GM19372 (cell line): ENCODE results near the gene KCNH3.
"Not testable (repeated sequence)": the region's sequence is repeated elsewhere in the genome, so short reads cannot be mapped to it uniquely, and the experiment has no call there.

Experiments used
- ATAC-seq: cut with Tn5 transposase; IDR thresholded peaks from one replicate; pipeline ENCODE4 v1.9.1; 2021; ENCODE audit warnings: mild to moderate bottlenecking, low read depth, moderate library complexity; ENCODE audit not compliant: unreplicated experiment

Gene KCNH3, protein sequence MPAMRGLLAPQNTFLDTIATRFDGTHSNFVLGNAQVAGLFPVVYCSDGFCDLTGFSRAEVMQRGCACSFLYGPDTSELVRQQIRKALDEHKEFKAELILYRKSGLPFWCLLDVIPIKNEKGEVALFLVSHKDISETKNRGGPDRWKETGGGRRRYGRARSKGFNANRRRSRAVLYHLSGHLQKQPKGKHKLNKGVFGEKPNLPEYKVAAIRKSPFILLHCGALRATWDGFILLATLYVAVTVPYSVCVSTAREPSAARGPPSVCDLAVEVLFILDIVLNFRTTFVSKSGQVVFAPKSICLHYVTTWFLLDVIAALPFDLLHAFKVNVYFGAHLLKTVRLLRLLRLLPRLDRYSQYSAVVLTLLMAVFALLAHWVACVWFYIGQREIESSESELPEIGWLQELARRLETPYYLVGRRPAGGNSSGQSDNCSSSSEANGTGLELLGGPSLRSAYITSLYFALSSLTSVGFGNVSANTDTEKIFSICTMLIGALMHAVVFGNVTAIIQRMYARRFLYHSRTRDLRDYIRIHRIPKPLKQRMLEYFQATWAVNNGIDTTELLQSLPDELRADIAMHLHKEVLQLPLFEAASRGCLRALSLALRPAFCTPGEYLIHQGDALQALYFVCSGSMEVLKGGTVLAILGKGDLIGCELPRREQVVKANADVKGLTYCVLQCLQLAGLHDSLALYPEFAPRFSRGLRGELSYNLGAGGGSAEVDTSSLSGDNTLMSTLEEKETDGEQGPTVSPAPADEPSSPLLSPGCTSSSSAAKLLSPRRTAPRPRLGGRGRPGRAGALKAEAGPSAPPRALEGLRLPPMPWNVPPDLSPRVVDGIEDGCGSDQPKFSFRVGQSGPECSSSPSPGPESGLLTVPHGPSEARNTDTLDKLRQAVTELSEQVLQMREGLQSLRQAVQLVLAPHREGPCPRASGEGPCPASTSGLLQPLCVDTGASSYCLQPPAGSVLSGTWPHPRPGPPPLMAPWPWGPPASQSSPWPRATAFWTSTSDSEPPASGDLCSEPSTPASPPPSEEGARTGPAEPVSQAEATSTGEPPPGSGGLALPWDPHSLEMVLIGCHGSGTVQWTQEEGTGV

DNA sequence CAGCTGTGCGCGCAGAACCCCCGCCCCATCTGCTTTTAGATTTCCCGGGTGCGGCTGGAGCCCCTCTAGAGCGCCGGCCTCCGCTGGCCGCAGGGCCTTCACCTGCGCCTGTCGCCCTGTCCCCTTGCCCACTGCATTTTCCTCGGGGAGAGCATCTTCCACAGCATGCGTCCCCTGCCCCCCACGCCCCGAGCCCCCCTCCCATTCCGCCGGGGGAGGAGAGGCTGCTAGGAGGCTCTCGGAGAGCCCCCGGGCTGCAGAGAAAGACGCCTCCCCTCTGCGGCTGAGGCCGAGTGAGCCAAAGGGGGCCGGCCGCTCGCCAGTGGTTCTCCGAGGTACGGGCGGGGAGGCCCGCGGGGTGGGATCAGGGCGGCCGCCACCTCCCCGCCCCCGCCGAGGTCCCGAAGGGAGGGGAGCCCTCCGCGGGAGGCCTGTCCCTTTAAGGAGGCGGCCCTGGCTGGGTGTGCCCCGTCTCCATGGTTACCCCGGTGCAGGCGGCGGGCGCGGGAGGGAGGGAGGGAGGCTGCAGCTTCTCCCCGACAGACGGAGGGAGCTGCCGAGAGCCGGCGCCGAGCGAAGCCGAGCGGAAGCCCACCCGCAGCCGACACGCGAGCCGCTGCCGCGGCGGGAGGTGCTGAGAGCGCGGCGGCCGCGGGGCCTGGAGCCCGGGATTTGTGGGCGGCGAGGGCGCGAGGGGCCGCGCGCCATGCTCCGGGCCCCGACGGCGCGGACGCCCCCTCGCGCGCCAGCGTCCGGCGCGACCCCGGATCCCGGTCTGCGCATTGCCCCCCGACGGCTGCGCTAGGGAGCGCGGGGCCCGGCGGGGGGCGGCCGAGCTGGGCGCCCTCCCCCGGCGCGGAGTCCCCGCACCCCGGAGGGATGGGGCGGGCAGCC lies at the start of gene KCNH3:
TSS of gene KCNH3 (plus strand) at position 521 of the 894 bp plus-strand sequence. CDS start 387 bp downstream, outside the sequence.
- ATAC-seq, result no peak

DNA sequence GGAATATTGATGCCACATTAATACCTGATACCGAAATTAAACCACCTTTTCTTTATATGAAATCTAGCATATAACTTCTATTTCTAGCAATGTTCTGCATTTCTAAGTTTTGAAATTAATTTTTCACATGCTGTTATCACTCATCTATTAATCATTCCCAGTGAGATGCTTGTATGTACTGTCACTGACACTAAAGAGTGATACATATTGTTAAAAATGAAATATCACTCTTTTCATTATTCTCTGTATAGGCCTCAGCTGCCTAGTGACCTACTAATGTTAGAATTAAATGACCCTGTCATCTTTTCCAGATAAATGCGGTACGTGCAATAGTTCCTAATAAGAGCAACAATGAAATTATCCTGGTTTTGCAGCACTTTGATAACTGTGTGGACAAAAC lies 49.7 kb upstream of the KCNH3 start:
- no peak for ATAC-seq

DNA sequence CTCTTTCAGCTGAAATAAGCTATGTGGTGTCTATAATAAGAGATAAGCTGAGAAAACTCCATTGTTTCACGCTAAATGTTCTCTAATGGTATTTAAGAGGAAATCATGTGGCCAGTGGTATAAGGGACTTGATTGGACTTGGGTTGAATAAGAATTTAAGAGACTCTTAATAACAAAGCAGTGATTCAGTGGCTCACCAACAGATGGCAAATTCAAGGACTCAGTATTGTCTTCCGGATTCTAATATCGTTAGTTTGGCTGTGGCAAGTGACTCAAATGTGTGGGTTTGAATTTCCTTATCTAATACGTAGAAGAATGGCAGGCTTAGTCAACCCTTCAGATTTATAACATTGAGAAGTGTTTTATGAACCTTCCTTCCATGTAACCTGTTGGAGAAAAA lies 49.1 kb upstream of the KCNH3 start:
- ATAC-seq, result no peak

DNA sequence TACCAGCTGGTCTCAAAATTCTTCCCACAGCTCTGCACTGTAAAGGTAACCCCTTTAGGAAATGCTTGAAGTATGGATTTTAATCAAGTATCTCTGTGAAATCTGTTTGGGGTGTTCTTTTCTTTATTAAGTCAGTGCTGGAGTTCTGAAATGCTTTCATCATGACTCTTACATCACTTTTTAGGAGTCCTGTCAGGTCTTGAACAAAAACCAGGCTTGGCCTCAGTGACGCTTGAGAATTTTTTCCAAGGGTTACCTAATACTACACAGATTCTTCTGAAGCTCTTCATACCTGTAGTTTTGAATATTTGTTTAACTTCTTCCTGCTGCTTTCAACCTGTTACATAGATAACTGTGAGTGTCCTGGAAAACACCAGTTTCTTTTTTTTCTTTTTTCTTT lies 47.0 kb upstream of the KCNH3 start:
- ATAC-seq, result no peak

DNA sequence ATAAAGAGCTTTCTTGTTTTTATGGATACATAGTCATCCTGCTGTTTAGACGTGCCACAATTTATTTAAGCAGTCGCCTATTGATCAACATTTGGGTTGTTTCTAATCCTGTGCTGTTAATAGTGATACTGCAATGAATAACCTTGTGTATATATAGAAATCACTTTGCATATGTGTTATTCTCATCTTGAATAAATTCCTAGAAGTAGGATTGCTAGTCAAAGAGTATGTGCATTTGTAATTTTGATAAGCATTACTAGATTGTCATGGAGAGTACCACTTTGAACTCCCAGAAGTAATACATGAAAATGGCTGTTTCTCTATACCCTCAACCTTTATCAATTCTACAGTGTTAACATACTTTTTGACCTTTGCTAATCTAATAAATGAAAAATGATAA lies 44.9 kb upstream of the KCNH3 start:
- ATAC-seq, result no peak

DNA sequence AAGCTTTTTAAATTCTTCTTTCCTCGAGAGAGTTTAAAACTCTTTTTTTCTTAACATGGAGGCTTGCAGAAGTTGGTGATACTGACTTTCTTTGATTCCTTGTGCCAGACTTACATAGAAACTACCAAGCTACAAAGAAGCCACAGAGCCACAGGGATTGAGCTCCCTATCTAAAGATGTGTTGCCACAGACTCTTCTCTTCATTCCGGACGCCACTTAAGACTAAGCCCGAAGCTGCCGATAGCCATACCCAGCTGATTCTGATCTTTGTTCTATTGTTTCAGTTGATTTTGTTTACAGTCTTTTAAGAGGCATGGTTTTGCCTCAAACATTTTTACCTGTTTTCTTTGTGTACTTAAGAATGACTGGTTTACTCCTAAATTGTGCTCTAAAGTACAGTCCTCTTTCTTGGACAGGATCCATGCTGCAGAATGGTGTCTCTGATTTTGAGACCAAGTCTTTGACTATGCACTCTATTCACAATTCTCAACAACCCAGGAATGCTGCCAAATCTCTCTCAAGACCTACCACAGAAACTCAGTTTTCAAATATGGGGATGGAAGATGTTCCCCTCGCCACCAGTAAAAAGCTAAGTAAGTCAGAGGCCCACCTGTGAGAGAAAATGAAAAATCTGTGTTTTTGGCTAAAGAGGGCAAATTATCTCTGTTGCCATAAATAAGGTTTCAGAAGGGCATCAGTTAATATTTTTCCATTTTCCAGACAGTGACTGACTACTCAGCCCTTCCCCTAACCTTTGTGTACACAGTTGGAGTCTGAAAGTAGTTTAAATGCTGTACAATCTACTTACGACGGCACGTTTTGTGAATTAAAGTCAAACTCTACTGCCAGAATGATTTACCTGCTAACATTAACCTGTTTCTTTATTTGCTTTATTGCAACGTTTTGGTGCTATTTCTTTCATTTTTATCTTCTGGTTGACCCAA lies 42.1 kb upstream of the KCNH3 start:
- no peak for ATAC-seq

DNA sequence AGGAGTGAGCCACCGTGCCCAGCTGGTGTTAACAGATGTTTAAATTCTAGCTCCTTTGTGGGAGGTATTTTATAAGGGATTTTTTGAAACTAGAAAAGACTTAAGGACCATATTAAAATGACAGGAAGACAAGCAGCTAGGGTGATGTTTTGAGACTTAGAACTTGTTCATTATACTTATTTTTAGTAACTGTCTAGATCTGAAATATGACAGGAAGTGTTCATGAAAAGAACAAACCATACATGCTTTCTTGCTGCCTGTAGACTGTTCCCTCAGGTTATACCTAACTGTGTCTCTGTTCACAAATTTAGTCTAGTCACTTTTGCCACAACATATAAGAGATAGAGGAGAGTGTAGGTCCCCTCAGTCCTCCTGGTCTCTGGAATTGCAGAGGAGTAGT lies 36.9 kb upstream of the KCNH3 start:
- ATAC-seq, result no peak

DNA sequence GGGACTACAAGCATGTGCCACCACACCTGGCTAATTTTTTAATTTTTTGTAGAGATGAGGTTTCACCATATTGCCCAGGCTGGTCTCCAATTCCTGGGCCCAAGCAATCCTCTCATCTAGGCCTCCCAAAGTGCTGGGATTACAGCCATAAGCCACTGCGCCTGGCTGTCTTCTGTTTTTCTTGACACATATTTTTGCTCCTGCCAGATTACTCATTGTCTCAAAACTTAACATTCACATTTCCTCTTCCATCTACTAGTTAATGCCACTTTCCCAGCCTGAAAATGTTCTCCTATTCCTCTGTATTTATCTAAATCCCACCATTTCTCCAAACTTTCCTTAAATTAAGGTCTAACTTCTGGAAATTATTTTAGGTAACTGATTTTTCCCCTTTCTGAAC lies 36.2 kb upstream of the KCNH3 start:
- no peak for ATAC-seq

DNA sequence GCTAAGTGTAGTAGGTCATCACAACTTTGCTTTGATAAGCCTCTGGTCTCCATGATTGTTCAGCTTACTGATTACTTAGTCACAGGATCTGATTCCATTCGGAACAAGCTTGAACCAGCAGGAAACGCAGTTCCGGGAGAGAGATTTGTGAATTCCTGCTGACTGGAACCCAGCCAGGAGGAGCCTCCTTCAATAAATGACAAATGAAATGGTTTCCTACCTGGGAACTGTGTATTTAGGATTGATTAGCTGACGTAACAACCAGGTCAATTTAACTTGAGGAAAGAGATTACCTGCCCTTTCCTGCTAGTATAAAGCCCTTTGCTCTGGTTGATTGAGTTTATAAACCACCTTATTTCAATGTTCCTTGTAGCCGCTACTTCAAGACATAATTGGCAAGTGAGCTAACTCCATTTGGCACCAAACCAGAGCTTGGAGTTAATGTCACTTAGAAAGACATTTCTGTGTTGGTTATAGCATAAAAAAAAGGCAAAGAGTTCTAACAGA lies 35.1 kb upstream of the KCNH3 start:
- ATAC-seq, result no peak

DNA sequence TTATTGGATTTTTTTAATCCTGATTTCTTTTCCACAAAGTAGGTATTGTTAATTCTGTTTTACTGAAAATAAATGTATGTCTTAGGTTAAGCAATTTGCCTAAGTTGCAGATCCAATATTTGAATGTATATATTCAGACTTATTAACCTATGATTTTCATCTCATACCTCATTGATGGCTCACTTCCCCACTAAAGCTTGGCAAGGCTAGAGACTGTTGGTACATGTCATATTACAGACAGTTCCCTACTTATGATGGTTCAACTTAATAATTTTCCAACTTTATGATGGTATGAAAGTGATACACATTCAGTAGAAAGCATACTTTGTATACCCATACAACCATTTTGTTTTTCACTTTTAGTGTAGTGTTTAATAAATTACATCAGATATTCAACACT lies 33.2 kb upstream of the KCNH3 start:
- no peak for ATAC-seq

DNA sequence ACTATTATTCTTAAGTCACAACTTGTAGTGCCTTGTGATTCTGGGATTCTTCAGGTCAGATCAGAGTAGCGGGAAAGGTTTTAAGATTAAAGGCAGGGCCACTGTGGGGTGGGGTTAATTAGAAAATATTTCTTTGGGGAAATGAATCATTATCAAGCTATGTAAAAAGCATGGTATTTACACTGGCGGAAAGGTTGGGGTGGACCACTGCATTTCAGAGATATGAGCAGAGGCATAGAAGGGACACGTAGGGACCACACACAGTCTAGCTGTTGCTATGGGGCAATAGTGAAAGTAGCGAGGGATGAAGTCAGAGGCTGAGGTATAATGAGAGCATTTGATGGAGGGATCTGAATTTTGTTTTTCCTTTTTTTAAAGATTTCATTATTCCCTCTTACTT lies 31.7 kb upstream of the KCNH3 start:
- ATAC-seq, result no peak

DNA sequence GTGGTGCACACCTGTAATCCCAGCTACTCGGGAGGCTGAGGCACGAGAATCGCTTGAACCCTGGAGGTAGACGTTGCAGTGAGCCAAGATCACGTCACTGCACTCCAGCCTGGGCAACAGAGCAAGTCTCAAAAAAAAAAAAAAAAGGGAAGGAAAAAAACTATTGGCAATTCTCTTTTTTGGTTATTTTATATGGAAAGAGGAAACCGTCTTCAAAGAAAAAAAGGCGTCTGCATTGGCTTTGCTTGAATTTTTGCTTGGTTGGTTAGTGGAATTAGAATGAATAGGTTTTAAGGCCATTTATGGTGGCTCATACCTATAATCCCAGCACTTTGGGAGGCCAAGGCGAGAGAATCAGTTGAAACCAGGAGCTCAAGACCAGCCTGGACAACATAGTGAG lies 29.1 kb upstream of the KCNH3 start:
- not testable (repeated sequence) for ATAC-seq

DNA sequence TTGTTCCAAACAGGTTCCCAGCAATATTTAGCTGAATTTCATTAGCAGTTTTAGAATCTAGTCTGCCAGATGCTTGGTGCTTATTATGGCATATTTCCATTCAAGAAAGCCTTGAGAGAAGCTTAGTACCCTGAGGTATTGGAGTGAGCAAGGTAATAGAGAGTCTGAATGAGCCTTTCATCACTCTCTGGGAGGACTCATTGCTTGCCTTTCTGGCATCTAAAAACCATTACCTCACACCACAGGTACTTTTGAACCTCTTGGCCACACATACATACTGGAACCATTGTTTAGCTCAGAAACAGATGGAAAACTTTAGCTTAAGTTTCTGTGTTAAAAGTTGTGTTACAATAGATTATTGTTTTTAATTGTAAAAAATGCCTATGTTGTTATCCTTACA lies 27.4 kb upstream of the KCNH3 start:
- no peak for ATAC-seq

DNA sequence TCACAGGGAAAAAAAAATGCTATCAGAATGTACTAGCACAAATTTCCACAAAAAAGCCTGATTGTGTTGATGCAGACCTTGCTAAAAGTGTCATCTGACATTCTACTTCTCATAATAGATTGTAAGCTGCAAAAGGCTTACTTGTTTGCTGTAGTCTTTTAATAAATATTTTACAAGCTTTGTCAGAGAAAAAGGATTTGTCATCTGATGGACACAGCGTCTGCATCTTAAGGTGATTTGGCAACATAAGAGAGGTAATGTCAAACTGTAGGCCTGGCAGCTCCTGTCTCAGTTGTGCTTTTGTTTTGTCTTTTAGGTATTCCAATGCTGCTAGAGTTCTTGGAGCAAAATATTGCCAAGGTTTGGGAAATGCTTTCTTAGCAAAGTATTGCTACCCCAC lies 26.3 kb upstream of the KCNH3 start:
- no peak for ATAC-seq

DNA sequence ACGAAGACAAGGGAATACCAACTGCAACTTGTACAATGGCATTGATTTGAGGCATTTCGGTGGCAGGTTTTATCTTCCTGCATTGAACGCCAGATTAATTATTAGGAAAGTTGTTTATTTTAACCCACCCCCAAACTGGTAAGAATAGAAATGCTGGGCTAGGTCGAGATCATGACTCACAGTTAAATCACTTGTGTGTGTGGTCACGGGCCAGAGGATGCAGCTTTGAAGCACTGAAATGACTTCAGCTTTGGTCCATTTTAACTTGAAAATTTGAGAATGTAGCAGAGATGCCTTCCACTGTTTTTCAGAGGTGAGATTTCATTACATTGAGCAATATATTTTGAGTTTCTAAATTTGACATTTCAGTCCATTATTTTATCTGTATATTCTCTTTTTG lies 23.6 kb upstream of the KCNH3 start:
- ATAC-seq, result no peak

DNA sequence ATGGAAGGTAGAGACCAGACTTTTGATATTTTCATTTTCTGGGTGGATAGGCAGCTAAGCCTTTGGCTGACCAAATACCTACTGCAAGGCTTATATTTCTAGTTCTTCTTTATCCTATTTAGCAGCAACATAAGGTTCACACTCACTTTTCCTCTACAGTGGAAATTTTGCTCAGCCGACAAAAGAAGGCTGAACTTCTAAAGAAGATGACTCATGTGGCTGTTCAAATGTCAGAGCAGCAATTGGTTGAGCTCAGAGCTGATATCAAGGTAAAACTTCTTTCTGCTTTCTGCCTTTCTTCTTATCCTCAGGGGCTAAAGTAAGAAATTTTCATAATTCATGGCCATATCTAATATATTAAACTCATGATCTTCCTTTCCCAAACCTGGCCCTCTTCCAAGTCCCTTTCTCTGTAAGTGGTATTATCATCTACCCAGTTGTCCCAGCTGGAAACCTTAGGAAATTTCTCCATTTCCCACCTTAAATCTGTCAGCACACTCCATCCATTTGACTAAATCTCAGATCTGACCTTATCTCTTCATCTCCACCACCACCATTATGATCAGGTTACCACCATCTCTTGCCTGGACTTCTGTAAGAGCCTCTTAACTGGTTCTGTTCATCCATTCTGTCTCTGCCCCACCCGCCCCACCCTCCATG lies 19.8 kb upstream of the KCNH3 start:
- no peak for ATAC-seq

DNA sequence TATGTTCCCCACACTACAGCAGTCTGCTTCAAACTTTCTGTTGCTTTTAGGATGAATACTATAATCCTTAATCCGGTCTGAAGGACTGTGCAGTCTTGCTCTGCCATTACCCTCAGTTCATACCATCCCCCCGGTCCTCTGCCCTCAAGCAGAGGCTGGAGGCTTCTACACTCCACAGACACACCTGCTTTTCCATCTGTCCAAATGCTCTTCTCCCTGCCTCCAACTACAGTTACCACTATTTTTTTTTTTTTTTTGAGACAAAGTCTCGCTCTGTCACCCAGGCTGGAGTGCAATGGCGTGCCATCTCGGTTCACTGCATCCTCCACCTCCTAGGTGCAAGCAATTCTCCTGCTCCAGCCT lies 19.3 kb upstream of the KCNH3 start:
- ATAC-seq, result no peak

DNA sequence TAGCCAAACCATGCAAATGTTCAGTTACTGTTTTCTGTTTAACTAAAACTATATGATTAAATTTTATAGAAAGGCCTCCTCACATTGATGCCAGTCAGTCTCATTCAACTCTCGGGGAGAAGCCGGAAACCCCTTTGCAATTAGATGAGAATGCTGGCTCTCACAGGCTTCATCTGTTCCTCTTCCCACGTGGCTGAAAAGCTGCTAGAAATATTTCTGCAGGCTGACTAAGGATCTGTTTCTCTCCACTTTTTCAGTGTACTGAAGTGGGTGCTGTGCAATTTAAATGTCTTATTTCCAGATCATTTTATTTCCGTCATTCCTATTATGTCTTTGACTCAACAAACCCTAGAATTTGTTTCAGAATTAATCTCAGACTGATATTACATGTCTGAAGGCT lies 17.4 kb upstream of the KCNH3 start:
- no peak for ATAC-seq
